ENCODE results near the gene AQP5.

AQP5 gene

DNA sequence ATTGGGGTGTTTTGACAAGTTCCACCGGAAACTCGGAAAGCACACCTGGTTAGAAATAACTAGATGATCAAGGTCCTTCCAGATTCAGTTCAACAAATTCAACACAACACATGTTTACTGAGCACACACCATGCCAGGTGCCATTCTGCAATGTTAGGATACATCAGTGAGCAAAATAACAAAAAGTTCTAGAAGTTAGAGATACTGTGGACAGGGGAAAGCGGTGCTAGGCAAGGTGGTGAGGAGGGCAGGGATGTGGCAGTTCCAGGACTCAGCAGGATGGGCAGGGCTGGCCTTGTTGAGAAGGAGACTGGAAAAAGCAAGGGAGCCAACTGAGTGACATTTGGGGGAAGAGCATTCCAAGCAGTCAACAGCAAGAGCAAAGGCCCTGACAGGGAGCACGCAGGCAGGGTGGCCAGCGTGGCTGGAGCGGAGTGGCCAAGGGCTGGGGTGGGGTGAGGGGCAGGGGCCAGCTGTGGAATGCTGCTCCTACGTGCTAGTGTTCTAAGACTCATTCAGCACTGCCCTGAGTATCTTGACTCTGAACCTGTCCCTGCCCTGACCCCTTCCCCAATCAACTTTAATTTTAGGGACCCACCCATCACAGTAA, 38.5 kb upstream of the AQP5 start:
- Histone ChIP-seq H3K4me1 (ENCODE audit: control insufficient read depth in 1 of 2, insufficient read depth in 2 of 2, low read length in 2 of 2) (peaks cover 0 to 5% of the 10 kb centered on the region in 2 donors), H3K9me3 (ENCODE audit: control insufficient read depth in 1 of 2, low read length in 2 of 2) (no peaks in the 10 kb centered on the region), H3K36me3 (ENCODE audit: control insufficient read depth in 1 of 2, insufficient read depth in 2 of 2, low read length in 2 of 2) (no peaks in the 10 kb centered on the region), H3K27me3 (ENCODE audit: low read depth, low read length) (no peaks in the 10 kb centered on the region), H3K27ac (ENCODE audit: low read length) (no peak overlapping the region), H3K4me3 (ENCODE audit: low read depth in 1 of 2, low read length in 2 of 2) (no peak overlapping the region)

- Histone ChIP-seq H3K4me3 (ENCODE audit: low read depth in 1 of 2, low read length in 2 of 2) (no peak overlapping the region), H3K36me3 (ENCODE audit: control insufficient read depth in 1 of 2, insufficient read depth in 2 of 2, low read length in 2 of 2) (no peaks in the 10 kb centered on the region), H3K27ac (ENCODE audit: low read length) (no peak overlapping the region), H3K4me1 (ENCODE audit: control insufficient read depth in 1 of 2, insufficient read depth in 2 of 2, low read length in 2 of 2) (peaks cover 0 to 5% of the 10 kb centered on the region in 2 donors), H3K9me3 (ENCODE audit: control insufficient read depth in 1 of 2, low read length in 2 of 2) (no peaks in the 10 kb centered on the region), H3K27me3 (ENCODE audit: low read depth, low read length) (no peaks in the 10 kb centered on the region)
Observed at GRCh38 chr12:49923880-49924556, 37.7 kb upstream of the AQP5 start.

GRCh38 chr12:49924628-49925246, 36.9 kb upstream of the AQP5 start:
- Histone ChIP-seq H3K4me1 (ENCODE audit: control insufficient read depth in 1 of 2, insufficient read depth in 2 of 2, low read length in 2 of 2) (peaks cover 0 to 5% of the 10 kb centered on the region in 2 donors), H3K27ac (ENCODE audit: low read length) (no peak overlapping the region), H3K27me3 (ENCODE audit: low read depth, low read length) (no peaks in the 10 kb centered on the region), H3K9me3 (ENCODE audit: control insufficient read depth in 1 of 2, low read length in 2 of 2) (no peaks in the 10 kb centered on the region), H3K4me3 (ENCODE audit: low read depth in 1 of 2, low read length in 2 of 2) (no peak overlapping the region), H3K36me3 (ENCODE audit: control insufficient read depth in 1 of 2, insufficient read depth in 2 of 2, low read length in 2 of 2) (no peaks in the 10 kb centered on the region)

- Histone ChIP-seq H3K4me1 (ENCODE audit: control insufficient read depth in 1 of 2, insufficient read depth in 2 of 2, low read length in 2 of 2) (peaks cover 0 to 5% of the 10 kb centered on the region in 2 donors), H3K27me3 (ENCODE audit: low read depth, low read length) (no peaks in the 10 kb centered on the region), H3K36me3 (ENCODE audit: control insufficient read depth in 1 of 2, insufficient read depth in 2 of 2, low read length in 2 of 2) (no peaks in the 10 kb centered on the region), H3K9me3 (ENCODE audit: control insufficient read depth in 1 of 2, low read length in 2 of 2) (no peaks in the 10 kb centered on the region), H3K27ac (ENCODE audit: low read length) (no peak overlapping the region), H3K4me3 (ENCODE audit: low read depth in 1 of 2, low read length in 2 of 2) (no peak overlapping the region)
Observed at GRCh38 chr12:49925433-49926204, 36.1 kb upstream of the AQP5 start.

GRCh38 chr12:49928471-49928870, 33.2 kb upstream of the AQP5 start:
- Histone ChIP-seq H3K4me3 (ENCODE audit: low read depth in 1 of 2, low read length in 2 of 2) (no peak overlapping the region), H3K4me1 (ENCODE audit: control insufficient read depth in 1 of 2, insufficient read depth in 2 of 2, low read length in 2 of 2) (no peaks in the 10 kb centered on the region), H3K9me3 (ENCODE audit: control insufficient read depth in 1 of 2, low read length in 2 of 2) (no peaks in the 10 kb centered on the region), H3K36me3 (ENCODE audit: control insufficient read depth in 1 of 2, insufficient read depth in 2 of 2, low read length in 2 of 2) (no peaks in the 10 kb centered on the region), H3K27ac (ENCODE audit: low read length) (no peak overlapping the region), H3K27me3 (ENCODE audit: low read depth, low read length) (no peaks in the 10 kb centered on the region)

- Histone ChIP-seq H3K4me3 (ENCODE audit: low read depth in 1 of 2, low read length in 2 of 2) (no peak overlapping the region), H3K27ac (ENCODE audit: low read length) (no peak overlapping the region)
Observed at GRCh38 chr12:49929581-49929980, 32.1 kb upstream of the AQP5 start.

GRCh38 chr12:49930515-49931288, 31.0 kb upstream of the AQP5 start:
- H3K4me1 ChIP-seq (ENCODE audit: control insufficient read depth in 1 of 2, insufficient read depth in 2 of 2, low read length in 2 of 2), result no peaks in the 10 kb centered on the region
- H3K9me3 ChIP-seq (ENCODE audit: control insufficient read depth in 1 of 2, low read length in 2 of 2), result no peaks in the 10 kb centered on the region
- H3K27me3 ChIP-seq (ENCODE audit: low read depth, low read length), result no peaks in the 10 kb centered on the region
- H3K36me3 ChIP-seq (ENCODE audit: control insufficient read depth in 1 of 2, insufficient read depth in 2 of 2, low read length in 2 of 2), result no peaks in the 10 kb centered on the region
- H3K4me3 ChIP-seq (ENCODE audit: low read depth in 1 of 2, low read length in 2 of 2), result no peak overlapping the region
- H3K27ac ChIP-seq (ENCODE audit: low read length), result no peak overlapping the region

More at GRCh38 chr12:49929581-49929980, 32.1 kb upstream of the AQP5 start:
- Histone ChIP-seq H3K9me3 (ENCODE audit: control insufficient read depth in 1 of 2, low read length in 2 of 2) (no peaks in the 10 kb centered on the region), H3K4me1 (ENCODE audit: control insufficient read depth in 1 of 2, insufficient read depth in 2 of 2, low read length in 2 of 2) (no peaks in the 10 kb centered on the region), H3K36me3 (ENCODE audit: control insufficient read depth in 1 of 2, insufficient read depth in 2 of 2, low read length in 2 of 2) (no peaks in the 10 kb centered on the region), H3K27me3 (ENCODE audit: low read depth, low read length) (no peaks in the 10 kb centered on the region)

- Histone ChIP-seq H3K4me1 (ENCODE audit: control insufficient read depth in 1 of 2, insufficient read depth in 2 of 2, low read length in 2 of 2) (no peaks in the 10 kb centered on the region), H3K27ac (ENCODE audit: low read length) (no peak overlapping the region), H3K27me3 (ENCODE audit: low read depth, low read length) (no peaks in the 10 kb centered on the region), H3K36me3 (ENCODE audit: control insufficient read depth in 1 of 2, insufficient read depth in 2 of 2, low read length in 2 of 2) (no peaks in the 10 kb centered on the region), H3K4me3 (ENCODE audit: low read depth in 1 of 2, low read length in 2 of 2) (no peak overlapping the region), H3K9me3 (ENCODE audit: control insufficient read depth in 1 of 2, low read length in 2 of 2) (no peaks in the 10 kb centered on the region)
Observed at GRCh38 chr12:49932023-49932422, 29.6 kb upstream of the AQP5 start.

GRCh38 chr12:49932533-49933130, 29.0 kb upstream of the AQP5 start:
- no peaks in the 10 kb centered on the region for H3K36me3 ChIP-seq (ENCODE audit: control insufficient read depth in 1 of 2, insufficient read depth in 2 of 2, low read length in 2 of 2)
- no peaks in the 10 kb centered on the region for H3K27me3 ChIP-seq (ENCODE audit: low read depth, low read length)
- no peaks in the 10 kb centered on the region for H3K9me3 ChIP-seq (ENCODE audit: control insufficient read depth in 1 of 2, low read length in 2 of 2)
- H3K27ac ChIP-seq (ENCODE audit: low read length), result no peak overlapping the region
- H3K4me3 ChIP-seq (ENCODE audit: low read depth in 1 of 2, low read length in 2 of 2), result no peak overlapping the region
- H3K4me1 ChIP-seq (ENCODE audit: control insufficient read depth in 1 of 2, insufficient read depth in 2 of 2, low read length in 2 of 2), result no peaks in the 10 kb centered on the region

- H3K4me1 ChIP-seq (ENCODE audit: control insufficient read depth in 1 of 2, insufficient read depth in 2 of 2, low read length in 2 of 2), result no peaks in the 10 kb centered on the region
- H3K27me3 ChIP-seq (ENCODE audit: low read depth, low read length), result no peaks in the 10 kb centered on the region
- H3K4me3 ChIP-seq (ENCODE audit: low read depth in 1 of 2, low read length in 2 of 2), result no peak overlapping the region
- no peak overlapping the region for H3K27ac ChIP-seq (ENCODE audit: low read length)
- H3K36me3 ChIP-seq (ENCODE audit: control insufficient read depth in 1 of 2, insufficient read depth in 2 of 2, low read length in 2 of 2), result no peaks in the 10 kb centered on the region
- H3K9me3 ChIP-seq (ENCODE audit: control insufficient read depth in 1 of 2, low read length in 2 of 2), result no peaks in the 10 kb centered on the region
Observed at GRCh38 chr12:49933796-49934195, 27.9 kb upstream of the AQP5 start.

Measured in muscle layer of duodenum (tissue), 2 donors.